ENCODE data around the gene OLFML3. TPM values are rescaled to one million over a fixed set of nuclear protein-coding genes. Genes with fewer than 3 reads are reported as not detected.
"Not testable (repeated sequence)": the region's sequence is repeated elsewhere in the genome, so short reads cannot be mapped to it uniquely, and the experiment has no call there.

The OLFML3 gene
- polyA plus RNA-seq, 4 donors = 126 to 212 (median 159) TPM

DNA sequence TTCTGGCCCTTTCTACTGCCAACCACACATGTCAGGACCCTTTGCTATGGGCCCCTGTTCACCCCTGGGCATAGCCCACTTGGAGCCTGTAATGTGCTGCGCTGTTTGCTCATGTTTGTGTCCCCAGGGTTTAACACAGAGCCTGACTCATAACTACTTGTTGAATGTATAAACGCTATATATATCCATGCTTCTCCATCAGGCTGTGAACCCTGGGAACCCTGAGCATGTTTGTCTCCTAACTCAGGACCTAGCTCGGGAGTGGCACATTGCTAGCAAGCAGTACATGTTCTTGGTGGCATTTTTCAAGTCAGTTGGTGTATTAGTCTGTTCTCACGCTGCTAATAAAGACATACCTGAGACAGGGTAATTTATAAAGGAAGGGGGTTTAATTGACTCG lies 8.0 kb downstream of the OLFML3 start:
- no peak for DNase-seq (ENCODE audit: low read depth in 4 of 4, low spot score in 2 of 4)

DNA sequence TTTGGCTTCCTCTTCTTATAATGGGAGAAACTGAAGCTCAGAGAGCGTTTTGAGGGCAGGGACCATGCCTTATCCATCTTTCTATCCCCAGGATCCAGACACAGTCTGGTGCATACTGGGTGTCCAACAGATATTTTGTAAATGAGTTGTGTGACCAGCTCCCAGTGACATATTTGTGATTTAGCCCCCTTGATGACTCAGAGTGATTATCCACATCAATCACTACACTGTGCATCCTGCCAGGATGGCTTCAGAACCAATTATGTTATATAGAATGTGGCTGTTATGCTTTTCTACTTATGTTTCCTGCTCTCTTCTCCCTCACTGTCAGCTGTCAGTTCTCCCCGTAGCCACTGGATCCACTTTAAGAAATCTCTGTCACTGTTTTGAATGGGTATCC lies 11.3 kb downstream of the OLFML3 start:
- no peak for DNase-seq (ENCODE audit: low read depth in 4 of 4, low spot score in 2 of 4)

DNA sequence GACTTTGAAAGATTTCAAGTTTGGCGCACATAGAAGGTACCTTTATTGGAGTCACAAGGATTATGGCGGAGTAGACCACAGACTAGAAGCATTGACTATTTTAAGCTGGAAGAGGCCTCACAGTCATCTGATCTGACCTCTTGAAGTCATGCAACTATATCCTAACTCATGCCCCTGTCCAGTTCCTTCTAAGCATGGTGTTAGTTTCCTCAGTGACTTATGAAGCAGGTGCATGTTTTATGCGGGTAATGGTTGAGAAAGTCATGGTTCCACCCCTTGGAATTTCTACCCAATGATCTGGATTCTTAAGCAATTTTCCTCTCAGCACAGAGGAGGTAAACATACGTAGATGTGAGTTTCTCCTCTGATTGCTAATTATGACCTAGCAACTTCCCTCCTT lies 11.7 kb downstream of the OLFML3 start:
- no peak for DNase-seq (ENCODE audit: low read depth in 4 of 4, low spot score in 2 of 4)

DNA sequence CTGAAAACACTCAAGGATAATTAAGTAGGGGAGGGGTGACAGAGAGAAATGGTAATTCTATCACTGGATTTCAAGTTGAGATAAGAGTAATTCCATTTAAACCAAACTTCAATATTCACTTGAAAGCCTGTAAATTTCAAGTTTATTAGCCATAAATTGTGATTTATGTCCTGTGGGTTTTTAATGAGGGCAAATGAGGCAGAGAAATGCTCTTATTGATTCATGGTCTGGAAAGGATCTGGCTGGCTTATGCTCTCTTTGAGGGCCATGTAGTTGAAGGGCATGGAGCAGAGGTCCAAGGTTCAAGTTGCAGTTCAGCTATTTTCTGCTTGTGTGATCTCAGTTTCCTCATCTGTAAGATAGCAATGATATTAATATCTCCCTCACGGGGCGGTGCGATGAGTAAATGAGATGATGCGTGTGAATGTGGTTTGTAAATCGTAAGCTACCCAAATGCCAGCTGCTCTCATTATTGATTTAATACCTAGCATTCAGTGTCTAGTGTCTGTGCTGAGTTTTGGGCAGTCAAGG lies 12.3 kb downstream of the OLFML3 start:
- DNase-seq (ENCODE audit: low read depth in 4 of 4, low spot score in 2 of 4) = no peak

DNA sequence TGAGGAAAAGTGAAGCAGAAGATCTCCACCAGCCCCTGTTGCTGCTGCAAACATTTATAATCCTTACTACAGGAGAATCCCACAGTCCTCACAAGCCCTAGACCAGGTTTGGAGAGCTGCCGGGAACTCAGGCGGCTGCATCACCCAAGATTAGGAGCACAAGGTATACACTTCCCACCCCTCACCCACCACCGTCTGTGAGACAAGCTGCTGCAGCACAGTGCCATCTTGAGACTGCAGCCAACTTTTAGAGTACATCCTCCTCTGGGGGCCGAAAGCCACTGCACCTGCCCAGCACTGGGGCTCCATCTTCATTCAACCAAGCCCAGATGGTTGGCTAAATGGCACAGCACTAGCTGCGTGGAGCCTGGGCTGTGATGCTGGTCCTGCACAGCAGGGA lies 13.8 kb downstream of the OLFML3 start:
- no peak for DNase-seq (ENCODE audit: low read depth in 4 of 4, low spot score in 2 of 4)

DNA sequence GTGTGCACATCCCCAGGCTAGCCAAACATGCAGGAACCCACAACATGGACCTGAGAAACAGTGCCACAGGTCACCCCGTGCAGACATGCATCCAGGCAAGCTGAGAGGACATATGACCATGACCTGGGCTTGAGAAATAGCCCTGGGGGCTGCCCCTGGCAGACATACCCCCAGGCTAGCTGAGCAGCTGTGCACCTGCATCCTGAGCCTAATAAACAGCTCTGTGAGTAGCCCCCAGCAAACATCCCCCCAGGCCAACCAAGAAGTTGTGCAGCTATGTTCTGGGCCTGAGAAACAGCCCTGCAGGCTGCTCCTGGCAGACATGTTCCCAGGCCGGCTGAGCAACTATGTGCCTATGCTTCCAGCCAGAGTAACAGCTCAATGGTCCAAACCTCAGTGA lies 14.5 kb downstream of the OLFML3 start:
- DNase-seq (ENCODE audit: low read depth in 4 of 4, low spot score in 2 of 4) = no peak

DNA sequence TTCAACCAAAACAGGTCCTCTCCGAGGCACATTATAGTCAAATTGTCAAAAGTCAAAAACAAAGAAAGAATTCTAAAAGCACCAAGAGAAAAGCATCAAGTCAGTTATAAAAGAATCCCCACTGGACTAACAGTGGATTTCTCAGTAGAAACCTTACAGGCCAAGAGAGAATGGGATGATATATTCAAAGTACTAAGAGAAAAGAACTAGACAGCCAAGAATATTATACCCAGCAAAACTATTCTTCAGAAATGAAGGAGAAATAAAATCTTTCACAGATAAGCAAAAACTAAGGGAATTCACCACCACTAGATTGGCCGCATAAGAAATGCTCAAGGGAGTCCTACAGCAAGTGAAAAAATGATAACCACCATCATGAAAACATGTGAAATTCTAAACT lies 16.1 kb downstream of the OLFML3 start:
- no peak for DNase-seq (ENCODE audit: low read depth in 4 of 4, low spot score in 2 of 4)

DNA sequence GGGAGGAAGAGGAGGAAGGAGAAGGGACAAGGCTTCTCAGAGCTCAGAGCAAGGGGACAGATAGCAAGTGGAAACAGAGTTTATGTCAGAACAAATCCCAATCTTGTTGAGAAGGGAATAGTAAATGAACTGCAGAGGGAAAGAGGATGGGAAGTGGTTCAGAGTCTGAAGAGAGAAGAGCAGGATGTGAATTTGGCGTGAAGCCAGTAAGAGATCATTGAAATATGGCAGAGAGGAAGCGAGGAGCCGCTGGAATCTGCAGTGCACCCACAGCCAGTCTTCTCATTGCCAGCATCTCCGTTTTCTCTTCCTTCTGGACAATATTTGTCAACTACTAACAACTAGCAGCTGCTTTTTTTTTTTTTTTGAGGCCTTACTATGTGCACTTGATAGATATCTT lies 19.1 kb downstream of the OLFML3 start:
- no peak for DNase-seq (ENCODE audit: low read depth in 4 of 4, low spot score in 2 of 4)

DNA sequence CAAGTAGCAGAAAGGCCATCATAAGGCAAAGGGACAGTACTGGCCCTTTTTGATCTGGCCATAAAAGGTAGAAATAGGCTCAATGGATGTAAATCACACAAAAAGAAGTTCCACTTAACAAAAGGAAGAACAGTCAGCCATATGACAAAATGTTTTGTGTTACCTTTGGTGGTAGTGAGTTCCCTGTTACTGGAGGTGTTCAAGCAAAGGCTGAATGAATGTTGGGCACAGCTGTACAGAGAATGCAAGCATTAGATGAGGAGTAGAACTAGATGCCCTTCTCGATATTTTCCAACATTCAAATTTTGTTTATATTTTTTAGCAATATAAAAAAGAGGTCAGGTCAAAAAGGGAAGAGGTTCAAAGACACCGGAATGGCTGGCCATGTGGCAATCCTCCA lies 20.0 kb downstream of the OLFML3 start:
- DNase-seq (ENCODE audit: low read depth in 4 of 4, low spot score in 2 of 4) = no peak

DNA sequence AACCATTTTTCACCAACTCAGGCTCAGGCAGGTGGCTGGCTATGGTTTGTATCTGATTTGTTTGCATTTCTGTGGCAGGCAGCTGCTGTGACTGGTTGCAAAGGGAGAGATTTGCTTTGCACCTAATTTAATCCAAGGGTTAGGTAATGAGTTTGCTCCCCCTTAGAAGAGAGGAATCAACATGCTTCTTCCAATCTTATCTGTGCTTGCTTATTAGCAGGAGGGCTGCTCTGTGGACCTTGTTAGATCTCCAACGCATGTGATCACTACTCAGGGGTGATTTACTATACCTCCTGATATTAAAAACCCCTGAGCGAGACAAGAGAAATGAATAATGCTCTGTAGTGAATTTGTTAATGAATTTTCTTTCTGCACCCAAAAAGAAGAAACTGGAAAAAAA lies 20.5 kb downstream of the OLFML3 start:
- no peak for DNase-seq (ENCODE audit: low read depth in 4 of 4, low spot score in 2 of 4)

DNA sequence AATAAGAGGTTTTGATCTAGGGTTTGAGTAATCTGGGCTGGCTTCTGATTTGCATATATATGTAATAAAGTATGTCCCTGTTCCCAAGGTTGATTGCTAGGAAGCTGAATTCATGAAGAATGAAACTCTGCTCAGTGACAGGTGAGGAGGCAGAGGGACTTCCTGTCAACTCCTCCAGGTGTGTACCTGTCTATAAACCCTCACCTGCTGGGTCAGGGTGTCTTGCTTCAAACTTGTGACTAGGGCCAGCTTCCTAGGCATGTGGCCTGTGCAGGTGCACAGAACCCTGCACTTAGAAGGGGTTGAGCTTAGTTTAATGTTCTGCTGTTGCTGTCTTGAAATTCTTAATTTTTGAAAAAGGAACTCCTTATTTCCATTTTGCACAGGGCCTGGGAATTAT lies 21.1 kb downstream of the OLFML3 start:
- no peak for DNase-seq (ENCODE audit: low read depth in 4 of 4, low spot score in 2 of 4)

DNA sequence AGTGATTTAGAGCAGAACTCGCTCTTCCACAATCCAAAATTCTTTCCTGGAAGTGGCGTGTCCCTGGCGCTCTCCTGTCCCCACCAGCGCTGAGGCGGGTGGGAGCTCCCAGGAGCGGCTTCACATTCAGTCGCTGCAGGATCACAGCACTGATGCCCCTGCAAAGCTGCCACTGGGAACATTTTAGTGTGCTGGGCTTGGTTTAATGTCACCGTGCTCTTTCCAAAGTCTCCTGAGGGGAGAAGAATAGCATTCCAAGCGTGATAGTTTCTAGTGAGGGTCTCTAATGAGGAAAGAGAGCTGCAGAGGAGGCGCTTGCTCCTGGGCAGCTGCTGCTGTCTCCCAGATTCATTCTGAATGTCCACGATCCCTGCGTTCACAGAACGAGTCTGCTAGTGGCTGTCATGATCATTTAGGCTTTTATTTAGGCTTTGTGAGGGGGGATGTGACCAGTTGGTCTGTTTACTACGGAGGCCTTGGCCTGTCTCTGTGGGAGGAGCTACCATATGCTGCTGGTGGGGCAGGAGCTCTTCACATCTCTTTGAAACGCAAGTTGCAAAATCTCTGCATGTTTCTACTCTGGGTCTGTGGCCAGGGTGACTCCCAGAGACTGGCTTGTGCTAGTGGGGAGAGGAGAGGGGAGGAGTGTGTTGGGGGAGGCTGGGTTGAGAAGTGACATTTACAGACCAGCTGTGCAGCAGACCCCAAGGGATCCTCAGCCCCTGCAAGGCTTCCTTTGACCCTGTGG lies 23.4 kb downstream of the OLFML3 start:
- no peak for DNase-seq (ENCODE audit: low read depth in 4 of 4, low spot score in 2 of 4)

DNA sequence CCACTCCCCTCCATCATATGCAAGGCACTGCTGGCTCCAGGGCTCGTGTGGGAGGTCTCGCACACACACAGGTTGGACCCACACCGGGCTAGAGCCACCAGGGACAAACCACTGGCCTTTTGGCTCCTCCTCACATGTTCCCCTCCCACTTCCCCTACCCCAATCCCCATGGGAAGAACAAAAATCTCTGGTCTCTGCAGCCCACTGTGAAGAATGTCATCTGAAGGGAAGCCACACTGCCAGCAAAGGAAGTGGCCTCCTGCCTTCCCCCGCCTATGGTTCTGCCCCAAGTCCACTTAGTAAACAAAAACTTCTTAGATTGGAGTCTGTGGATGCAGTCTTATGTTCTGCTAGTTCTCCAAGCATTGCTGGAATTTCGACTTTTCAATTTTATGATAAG lies 24.2 kb downstream of the OLFML3 start:
- DNase-seq (ENCODE audit: low read depth in 4 of 4, low spot score in 2 of 4) = no peak

DNA sequence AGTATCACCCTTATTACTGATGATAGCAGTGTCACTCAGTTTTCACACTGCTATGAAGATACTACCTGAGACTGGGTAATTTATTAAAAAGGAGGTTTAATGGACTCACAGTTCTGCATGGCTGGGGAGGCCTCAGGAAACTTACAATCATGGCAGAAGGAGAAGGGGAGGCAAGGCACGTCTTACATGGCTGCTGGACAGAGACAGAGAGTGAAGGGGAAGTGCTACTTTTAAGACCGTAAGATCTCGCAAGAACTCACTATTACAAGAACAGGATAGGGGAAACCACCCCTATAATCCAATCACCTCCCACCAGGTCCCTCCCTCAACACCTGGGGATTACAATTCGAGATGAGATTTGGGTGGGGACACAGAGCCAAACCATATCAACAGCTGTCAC lies 27.6 kb downstream of the OLFML3 start:
- DNase-seq (ENCODE audit: low read depth in 4 of 4, low spot score in 2 of 4) = not testable (repeated sequence)

DNA sequence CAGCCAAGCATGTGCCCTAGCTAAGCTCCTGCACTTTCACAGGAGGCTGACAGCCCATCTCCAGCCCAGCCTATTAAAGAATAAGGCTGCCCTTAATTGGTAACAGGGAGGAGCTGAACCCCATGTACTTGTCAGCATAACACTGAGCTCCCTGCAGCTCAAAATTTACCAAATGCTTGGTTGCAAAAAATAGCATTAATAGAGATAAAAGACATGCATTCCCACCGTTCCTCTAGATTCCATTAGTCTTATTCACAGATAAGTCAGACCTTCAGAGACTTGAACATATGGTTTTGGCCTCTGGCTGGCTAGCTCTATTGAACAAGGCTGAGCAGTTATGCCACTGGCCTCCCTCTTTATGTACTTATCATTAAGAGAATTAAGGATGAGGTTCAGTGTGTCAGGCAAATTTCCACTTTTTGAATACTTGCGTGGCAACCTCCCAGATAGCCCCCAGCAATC lies 29.2 kb downstream of the OLFML3 start:
- DNase-seq (ENCODE audit: low read depth in 4 of 4, low spot score in 2 of 4) = no peak

DNA sequence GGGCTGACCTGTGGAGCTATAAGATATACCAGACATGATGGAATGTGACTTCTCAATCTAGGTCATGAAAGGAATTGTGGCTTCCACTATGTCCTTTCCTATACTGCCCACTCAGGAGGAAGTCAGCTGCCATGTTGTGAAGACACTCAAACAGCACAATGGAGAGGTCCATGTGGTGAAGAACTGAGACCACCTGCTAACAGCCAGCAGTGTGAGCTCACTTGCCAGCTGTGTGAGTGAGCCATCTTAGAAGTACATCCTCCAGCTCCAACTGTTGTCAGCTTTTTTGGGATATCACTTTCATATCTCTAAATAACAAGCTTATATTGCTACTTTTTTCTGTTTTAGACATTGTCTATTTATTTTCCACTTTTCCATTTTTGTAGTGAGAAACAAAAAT lies 29.7 kb downstream of the OLFML3 start:
- DNase-seq (ENCODE audit: low read depth in 4 of 4, low spot score in 2 of 4) = no peak

DNA sequence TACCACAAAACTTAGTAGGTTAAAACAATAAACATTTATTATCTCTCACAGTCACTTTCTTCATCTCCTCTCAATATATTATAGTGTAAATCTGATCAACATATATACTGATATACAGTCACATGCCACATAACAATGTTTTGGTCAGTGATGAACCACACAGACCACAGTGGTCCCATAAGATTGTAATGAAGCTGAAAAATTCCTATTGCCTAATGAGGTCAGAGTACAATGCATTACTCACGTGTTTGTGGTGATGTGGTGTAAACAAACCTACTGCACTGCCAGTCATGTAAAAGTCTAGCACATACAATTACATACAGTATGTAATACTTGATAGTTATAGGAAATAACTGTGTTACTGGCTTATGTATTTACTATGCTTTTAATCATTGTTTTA lies 30.1 kb downstream of the OLFML3 start:
- no peak for DNase-seq (ENCODE audit: low read depth in 4 of 4, low spot score in 2 of 4)

DNA sequence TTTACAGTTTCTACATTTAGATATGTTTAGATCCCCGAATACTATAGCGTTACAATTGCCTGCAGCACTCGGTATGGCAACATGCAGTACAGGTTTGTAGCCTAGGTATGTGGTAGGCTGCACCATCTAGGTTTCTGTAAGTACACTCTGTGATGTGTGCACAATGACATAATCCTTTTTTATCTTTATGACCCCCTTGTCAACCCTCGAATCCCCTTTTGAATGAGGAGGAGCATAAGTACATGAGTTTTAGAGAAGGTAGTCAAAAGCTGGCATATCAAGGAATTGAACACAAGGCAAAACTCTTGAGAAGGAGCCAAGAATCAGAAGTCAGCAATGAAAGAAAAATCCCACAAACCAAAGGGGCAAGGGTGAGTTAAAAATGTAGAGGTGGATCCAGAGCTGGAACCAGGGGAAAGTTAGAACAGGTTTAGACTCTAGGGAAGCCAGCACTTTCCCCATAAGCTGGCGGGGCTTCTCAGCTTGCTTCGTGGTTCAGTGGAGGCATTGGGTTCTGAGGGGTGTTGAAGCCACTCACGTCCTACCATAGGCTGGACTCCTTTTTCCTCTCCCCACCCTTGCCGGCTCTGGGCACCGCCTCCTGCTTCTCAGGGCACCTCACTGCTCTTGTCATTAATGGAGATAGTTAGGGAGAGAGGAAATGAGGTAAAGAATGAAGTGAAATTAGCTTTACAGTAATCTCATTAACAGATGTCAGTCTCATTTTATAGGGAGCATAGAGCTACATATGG lies 31.3 kb downstream of the OLFML3 start:
- DNase-seq (ENCODE audit: low read depth in 4 of 4, low spot score in 2 of 4) = no peak

DNA sequence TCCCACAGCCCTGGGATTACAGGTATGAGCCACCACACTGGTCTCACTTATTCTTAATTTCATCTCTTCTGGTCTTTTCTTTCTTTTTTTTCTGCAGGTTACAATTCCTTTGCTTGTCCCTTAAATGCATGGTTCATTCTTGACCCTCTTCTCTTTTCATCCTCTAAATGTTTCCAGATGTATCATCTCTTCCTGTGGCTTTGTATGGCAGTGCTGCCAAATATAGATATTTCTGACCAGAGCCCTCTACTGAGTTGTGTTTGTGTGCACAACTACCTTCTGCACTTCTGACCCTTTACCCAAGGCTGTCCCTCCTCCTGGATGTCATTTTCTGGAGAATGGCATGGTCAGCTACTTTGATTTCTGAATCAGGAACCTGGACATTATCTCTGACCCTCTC lies 32.5 kb downstream of the OLFML3 start:
- no peak for DNase-seq (ENCODE audit: low read depth in 4 of 4, low spot score in 2 of 4)

DNA sequence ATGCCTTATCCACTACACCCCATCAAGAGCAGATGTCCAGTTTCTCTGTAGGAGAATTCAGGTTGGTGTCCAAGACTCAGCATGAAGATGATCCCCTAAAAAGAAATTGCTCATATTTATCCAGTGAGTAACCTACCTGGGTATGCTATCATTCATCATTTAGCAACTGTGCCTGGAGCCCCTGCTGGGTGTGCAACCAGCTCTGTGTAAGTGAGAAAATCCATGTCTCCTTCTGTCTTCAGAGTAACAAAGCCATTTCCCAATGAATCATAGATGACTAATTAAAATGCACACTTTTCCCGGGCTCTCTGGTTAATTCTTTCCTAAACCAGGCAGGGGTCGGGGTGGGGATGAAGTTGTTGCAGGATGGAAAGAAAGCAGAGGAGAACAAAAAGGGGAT lies 35.8 kb downstream of the OLFML3 start:
- DNase-seq (ENCODE audit: low read depth in 4 of 4, low spot score in 2 of 4) = no peak

DNA sequence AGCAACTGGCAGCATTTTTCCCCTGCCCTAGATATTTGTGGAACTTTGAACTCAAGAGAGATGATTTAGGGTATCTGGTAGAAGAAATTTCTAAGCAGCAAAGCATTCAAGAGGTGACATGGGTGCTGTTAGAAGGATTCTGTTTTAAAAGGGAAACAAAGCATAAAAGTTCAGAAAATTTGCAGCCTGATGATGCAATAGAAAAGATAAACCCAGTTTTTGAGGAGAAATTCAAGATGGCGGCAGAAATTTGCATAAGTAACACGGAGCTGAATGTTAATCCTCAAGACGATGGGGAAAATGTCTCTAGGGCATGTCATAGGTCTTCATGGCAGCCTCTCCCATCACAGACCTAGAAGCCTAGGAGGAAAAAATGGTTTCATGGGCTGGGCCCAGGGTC lies 40.5 kb downstream of the OLFML3 start:
- not testable (repeated sequence) for DNase-seq (ENCODE audit: low read depth in 4 of 4, low spot score in 2 of 4)

DNA sequence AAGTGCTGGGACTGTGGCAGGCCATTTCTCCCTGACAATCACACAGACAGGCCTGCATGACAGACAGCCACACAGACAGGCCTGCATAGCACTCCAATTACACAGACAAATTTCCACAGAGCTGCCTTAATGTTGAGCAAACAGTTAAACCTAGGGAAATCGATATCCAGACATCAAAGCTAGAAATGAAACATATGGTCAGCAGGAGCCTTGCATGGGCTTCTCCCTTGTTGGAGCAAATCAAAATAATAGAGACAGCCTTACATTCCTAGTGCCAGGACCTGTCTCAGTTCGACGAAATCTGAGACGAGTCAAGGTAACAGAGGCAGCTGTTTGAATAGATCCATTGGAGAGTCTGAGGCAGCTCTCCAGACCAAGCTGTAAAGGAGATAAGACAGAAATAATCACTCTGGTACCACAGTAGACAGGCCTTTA lies 42.4 kb downstream of the OLFML3 start:
- no peak for DNase-seq (ENCODE audit: low read depth in 4 of 4, low spot score in 2 of 4)
